Vagina (tissue), 2 donors: ENCODE results near the gene DNAH2.

ENCODE experiments used
- CTCF ChIP-seq, 3 experiments: fragments of 450-650 bp in 2 of 3; fragments of 200-600 bp in 1 of 3; sonication (generic) in 1 of 3; IDR thresholded peaks; one replicate each; pipeline ENCODE4 v1.5.1; 2017 to 2019; ENCODE audit warnings: antibody characterized with exemption in 3 of 3, mild to moderate bottlenecking in 2 of 3, moderate library complexity in 2 of 3
- POLR2A ChIP-seq, 2 donors: fragments of 450-650 bp; IDR thresholded peaks; one replicate each; pipeline ENCODE4 v1.6.1; 2017; ENCODE audit warnings: antibody characterized with exemption in 2 of 2, mild to moderate bottlenecking in 2 of 2, moderate library complexity in 2 of 2
- POLR2AphosphoS5 ChIP-seq, 2 donors: sonication (generic); formaldehyde crosslinking; IDR thresholded peaks; one replicate each; pipeline ENCODE4 v1.9.0; 2017; ENCODE audit warnings: antibody characterized with exemption in 2 of 2, mild to moderate bottlenecking in 2 of 2, low read depth in 1 of 2; ENCODE audit not compliant: insufficient read depth in 1 of 2

GRCh38 chr17:7668482-7668881 is 49.1 kb upstream of the DNAH2 start:
- no peak for TF ChIP-seq CTCF (IDR thresholded peaks at IDR 0.05)
- no peak for TF ChIP-seq POLR2AphosphoS5 (IDR thresholded peaks at IDR 0.05; ENCODE audit: insufficient read depth in 1 of 2, low read depth in 1 of 2)
- no peak for TF ChIP-seq POLR2A (IDR thresholded peaks at IDR 0.05)
